LNCAP (cell line): Measurements from ENCODE around the gene DAPK2.

Source experiments
- CTCF ChIP-seq: fragments of 450-650 bp; IDR thresholded peaks from 2 replicates; pipeline ENCODE4 v1.5.1; 2017; ENCODE audit warnings: mild to moderate bottlenecking

The DAPK2 gene

GRCh38 chr15:64014995-64015394 lies 31.3 kb downstream of the DAPK2 start:
- TF ChIP-seq CTCF = no peak

GRCh38 chr15:64013179-64014062 lies 32.9 kb downstream of the DAPK2 start:
- no peak for TF ChIP-seq CTCF

- no peak for TF ChIP-seq CTCF
Measured at GRCh38 chr15:64011736-64012135, 34.5 kb downstream of the DAPK2 start.

- TF ChIP-seq CTCF = no peak
Measured at GRCh38 chr15:64010719-64011118, 35.6 kb downstream of the DAPK2 start.

GRCh38 chr15:64009798-64010261 lies 36.5 kb downstream of the DAPK2 start:
- TF ChIP-seq CTCF = no peak

- TF ChIP-seq CTCF = no peak
Measured at GRCh38 chr15:64009241-64009640, 37.0 kb downstream of the DAPK2 start.

GRCh38 chr15:64008177-64008576 lies 38.1 kb downstream of the DAPK2 start:
- no peak for TF ChIP-seq CTCF
